GM19240 (cell line): Measurements from ENCODE around the gene DGKG.

Experiments used
- DNase-seq: peaks from one replicate; pipeline ENCODE4 v3.0.0; 2011; ENCODE audit warnings: low spot score; ENCODE audit not compliant: insufficient read length

The DGKG gene

GRCh38 chr3:186320862-186321568 is 41.0 kb downstream of the DGKG start:
- no peak for DNase-seq

GRCh38 chr3:186319945-186320344 is 42.1 kb downstream of the DGKG start:
- DNase-seq: no peak

GRCh38 chr3:186318135-186318534 is 43.9 kb downstream of the DGKG start:
- no peak for DNase-seq

- no peak for DNase-seq
Observed at GRCh38 chr3:186317478-186317877, 44.6 kb downstream of the DGKG start.

GRCh38 chr3:186316666-186317260 is 45.3 kb downstream of the DGKG start:
- no peak for DNase-seq

GRCh38 chr3:186315581-186316354 is 46.3 kb downstream of the DGKG start:
- DNase-seq: no peak

GRCh38 chr3:186314896-186315295 is 47.1 kb downstream of the DGKG start:
- DNase-seq: no peak

- DNase-seq: no peak
Observed at GRCh38 chr3:186311441-186311840, 50.6 kb downstream of the DGKG start.

GRCh38 chr3:186308549-186308948 is 53.5 kb downstream of the DGKG start:
- DNase-seq: no peak

- DNase-seq: no peak
Observed at GRCh38 chr3:186307594-186308221, 54.3 kb downstream of the DGKG start.

GRCh38 chr3:186305286-186305685 is 56.7 kb downstream of the DGKG start:
- no peak for DNase-seq

GRCh38 chr3:186303965-186304364 is 58.1 kb downstream of the DGKG start:
- no peak for DNase-seq

GRCh38 chr3:186299327-186299726 is 62.7 kb downstream of the DGKG start:
- DNase-seq: no peak

GRCh38 chr3:186298876-186299275 is 63.2 kb downstream of the DGKG start:
- no peak for DNase-seq

- DNase-seq: no peak
Observed at GRCh38 chr3:186290796-186291195, 71.2 kb downstream of the DGKG start.

- DNase-seq: no peak
Observed at GRCh38 chr3:186287711-186288110, 74.3 kb downstream of the DGKG start.

GRCh38 chr3:186286114-186286513 is 75.9 kb downstream of the DGKG start:
- no peak for DNase-seq

GRCh38 chr3:186284661-186285060 is 77.4 kb downstream of the DGKG start:
- DNase-seq: no peak

- DNase-seq: no peak
Observed at GRCh38 chr3:186284349-186284652, 77.7 kb downstream of the DGKG start.

- no peak for DNase-seq
Observed at GRCh38 chr3:186283651-186284348, 78.2 kb downstream of the DGKG start.

GRCh38 chr3:186283096-186283495 is 78.9 kb downstream of the DGKG start:
- no peak for DNase-seq

- DNase-seq: no peak
Observed at GRCh38 chr3:186281176-186281575, 80.9 kb downstream of the DGKG start.
